ENCODE measurements around the gene NAPG.
"Not testable (repeated sequence)": the region's sequence is repeated elsewhere in the genome, so short reads cannot be mapped to it uniquely, and the experiment has no call there.

NAPG gene

DNA sequence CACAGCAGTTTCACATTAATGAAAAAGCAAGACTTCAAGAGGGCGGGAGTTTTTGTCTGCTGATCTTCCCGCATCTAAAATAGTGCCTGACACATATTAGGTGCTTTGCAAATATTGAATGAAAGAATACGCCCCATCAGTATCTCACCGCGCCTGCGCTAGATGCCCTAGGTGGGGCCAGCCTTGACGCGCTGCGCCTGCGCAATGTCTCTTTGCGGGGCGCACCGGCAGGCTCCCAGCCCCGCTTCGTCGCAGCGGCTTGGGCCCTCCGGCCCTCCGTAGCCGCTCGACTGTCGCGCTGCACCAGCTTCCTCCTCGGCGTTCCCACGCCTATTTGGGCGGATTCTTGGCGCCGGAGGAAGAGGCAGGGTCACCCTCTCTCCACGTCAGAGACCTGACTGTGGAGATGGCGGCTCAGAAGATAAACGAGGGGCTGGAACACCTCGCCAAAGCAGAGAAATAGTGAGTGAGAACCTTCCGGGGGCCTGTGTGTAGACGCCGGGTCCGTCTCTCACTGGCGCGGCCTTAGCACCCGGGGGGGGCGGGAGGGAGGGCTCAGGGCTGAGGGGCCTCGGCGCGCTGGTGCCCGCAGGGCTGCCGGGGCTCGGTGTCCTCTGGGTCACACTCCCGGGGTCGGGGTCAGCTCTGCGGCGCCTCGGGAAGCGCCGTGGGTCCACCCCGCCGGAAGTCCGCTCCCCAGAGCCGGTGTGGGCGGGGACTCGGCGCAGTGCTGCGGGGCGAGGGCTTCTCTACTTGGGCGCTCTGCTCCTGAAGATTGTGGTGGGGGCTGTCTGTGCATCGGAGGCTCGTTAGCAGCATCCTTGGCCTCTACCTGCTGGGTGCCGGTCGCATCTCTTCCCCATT lies at the start of gene NAPG:
NAPG (plus strand) TSS at position 331 of the 864 bp plus-strand sequence; CDS start at position 407, 76 bp downstream.
- DNase-seq: peak; percentile 90

DNA sequence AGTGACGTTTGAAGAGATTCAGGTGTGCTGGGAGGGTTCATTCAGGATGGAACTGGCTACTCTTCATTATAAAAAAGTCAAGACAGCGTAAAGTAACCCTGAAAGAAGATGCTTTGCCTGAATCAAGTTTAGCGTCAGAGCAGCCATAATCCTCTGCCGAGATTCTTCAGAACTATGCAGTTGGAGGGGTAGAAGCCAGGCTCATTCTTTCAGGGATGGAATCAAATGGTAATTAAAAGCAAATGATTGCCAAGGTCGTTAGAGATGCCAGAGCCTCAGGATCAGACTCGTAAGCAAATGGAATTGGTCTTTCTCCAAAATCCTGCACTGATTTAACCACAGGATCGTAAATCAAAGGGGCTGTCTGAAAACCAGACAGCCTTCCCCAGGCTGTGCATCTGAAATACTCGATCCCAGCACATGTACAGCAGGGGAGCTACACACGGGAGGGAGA lies 49.5 kb upstream of the NAPG start:
- no peak for DNase-seq

DNA sequence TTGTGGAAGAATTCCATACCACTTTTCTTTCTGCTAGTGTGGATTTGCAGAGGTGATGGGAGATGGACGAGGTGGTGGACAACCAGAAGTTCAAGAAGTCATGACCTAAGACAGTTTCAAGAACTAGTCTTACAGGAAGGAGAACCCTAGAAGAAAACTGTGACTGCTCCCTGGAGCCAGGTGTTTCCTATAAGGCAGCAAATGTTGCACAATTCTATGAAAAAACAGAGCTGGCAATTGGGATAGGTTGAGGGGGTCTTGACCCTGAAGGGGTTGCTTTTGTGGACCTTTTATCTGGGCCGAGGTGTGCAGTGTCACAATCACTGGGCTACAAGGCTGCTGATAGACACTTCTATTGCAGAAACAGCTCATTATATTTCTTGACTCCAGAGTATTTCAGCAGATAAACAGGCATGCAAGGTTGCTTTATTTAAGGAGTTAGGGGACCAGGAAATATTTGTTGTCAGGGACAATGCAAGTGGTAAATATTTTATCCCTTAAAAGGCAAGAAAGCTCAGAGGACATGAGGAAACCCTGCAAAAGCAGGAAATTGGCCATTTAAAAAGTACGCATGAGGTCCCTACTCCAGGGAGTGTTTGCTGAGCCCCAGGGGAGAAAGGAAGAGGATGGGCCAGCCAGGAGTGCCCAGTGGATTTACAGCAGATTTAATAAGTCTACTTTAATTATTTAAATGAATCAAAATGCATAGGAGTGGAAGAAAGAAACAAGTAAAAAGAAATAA lies 48.5 kb upstream of the NAPG start:
- no peak for DNase-seq

DNA sequence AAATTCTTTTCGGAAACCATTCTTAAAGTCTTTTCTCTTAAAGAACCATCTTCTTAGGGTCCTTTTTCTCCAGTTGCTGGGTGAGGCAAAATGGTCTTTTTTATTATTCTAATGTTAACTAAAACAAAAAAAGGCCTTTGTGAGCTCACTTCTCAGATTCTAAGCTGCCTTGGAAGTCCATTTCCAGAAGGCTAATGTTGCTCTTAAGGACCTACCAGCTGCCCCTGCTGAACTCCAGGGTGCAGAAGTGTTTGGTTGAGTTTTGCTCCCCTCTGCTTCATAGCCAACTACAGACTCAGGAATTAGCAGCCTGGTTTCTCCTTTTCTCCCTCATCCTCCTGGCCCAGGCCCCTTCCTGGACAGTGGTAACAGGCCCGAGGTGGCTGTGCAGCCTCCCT lies 48.0 kb upstream of the NAPG start:
- DNase-seq: no peak

DNA sequence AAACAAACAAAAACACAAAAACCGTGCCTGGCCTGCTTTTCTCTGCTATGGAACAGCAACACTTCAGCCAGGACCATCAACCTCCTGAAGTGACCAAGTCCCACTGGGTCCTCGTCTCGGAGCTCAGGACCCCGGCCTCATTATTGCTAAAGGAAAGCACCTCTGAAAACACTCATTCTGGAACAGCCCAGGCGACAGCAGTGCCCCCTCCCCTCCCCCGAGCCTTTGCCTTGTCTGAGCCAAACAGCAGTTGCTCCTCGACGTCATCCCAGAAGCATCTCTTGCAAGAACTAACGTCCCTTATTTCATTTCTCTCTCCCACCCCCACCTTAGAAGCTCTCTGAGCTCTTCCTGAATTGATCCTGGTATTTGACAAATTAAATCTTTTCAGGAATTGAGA lies 44.0 kb upstream of the NAPG start:
- DNase-seq: no peak

DNA sequence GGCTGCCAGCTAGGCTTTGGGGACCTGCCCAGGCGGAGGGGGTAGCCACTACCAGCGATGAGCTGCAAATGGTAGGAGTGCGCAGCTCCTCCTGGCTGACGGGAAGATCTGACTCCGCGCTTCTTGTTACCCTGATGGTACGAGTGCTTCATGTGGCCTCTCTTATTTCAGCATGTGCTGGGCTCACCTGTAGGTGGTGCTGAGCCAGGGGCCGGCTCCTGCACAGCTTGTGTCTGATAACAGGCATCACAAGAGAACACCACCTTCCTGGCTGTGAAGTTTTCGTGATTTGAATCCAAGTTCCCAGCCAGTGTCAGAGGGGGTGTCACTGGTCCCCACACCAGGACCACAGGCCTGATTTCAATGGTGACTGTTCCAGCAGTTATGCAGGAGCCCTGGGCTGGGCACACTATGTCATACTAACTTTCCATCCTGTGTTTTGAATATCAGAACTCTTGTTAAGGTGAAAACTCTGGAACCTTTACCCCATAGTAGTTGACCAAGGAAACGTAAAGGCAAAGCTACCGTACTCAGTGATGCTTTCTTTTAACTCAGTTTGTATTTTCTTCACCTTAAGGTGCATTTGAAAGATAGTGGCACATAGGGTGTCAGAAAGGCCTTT lies 43.4 kb upstream of the NAPG start:
- no peak for DNase-seq

DNA sequence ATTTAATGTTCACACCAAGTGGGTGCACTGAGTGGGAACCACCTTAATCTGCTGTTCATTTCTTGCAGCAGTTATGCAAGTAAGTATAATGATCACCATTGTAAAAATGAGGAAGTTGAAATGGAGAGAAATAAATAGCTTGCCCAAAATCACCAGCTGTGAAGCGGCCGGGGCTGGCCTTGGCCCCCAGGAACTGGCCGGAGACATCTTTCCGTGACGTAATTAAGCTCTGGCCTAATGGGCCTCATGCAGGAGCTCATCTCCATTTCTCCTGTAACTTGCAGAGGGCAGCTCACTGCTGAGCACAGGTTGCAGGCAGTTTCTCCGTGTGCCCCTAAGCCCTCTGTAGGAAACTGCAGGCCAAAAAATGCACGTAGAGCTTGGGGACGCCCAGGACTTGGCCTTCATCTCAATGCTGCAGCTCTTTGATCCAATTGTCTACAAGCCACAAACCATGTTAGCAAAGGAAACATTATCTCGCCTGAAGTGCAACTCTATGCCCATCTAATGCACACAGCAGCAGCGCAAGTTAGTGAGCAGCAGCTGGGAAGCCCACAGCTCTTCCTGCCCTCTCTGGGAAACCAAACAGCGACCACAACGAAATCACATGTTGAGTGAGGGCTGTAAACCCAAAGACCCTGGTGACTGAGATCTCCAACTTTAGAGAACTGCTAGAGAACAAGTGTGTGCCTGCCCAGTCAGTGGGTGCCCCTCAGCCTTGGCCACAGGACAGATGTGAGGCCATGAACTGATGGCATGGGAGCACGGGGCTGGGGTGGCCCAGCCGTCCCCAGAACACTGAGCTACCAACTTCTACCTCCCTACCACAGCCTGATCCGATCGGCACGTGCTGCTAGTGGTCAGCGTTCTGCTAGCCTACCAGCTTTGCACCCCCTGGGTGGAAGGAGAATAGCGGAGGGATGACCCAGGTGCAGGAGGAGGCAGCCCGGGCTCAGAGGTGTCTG lies 42.6 kb upstream of the NAPG start:
- no peak for DNase-seq

DNA sequence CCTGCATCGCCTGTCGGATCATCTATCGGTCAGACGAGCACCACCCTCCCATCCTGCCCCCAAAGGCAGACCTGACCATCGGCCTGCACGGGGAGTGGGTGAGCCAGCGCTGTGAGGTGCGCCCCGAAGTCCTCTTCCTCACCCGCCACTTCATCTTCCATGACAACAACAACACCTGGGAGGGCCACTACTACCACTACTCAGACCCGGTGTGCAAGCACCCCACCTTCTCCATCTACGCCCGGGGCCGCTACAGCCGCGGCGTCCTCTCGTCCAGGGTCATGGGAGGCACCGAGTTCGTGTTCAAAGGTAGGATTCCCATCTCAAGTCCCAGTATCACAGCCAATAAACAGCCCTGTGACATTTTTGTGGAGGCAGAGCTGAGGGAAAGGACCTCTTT lies 40.4 kb upstream of the NAPG start:
- DNase-seq: no peak

DNA sequence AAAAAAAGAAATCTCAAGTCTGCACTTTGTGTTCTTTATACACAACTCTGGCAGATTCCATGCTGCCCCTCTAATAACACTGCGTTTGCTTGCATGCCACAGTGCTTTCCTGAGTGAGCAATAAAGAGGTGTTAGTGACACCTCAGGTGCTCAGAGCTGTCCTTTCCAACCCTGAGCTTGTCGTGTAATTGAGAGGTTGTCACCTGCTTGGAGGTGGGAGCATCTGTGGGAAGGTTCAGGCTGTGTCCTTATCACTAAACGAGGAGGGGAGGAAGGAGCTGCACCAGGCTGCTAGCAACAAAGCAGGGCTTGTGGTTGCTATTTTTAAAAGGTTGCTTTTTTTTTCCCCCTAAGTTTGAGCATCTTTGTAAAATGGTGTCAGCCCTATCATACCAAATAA lies 39.5 kb upstream of the NAPG start:
- no peak for DNase-seq

DNA sequence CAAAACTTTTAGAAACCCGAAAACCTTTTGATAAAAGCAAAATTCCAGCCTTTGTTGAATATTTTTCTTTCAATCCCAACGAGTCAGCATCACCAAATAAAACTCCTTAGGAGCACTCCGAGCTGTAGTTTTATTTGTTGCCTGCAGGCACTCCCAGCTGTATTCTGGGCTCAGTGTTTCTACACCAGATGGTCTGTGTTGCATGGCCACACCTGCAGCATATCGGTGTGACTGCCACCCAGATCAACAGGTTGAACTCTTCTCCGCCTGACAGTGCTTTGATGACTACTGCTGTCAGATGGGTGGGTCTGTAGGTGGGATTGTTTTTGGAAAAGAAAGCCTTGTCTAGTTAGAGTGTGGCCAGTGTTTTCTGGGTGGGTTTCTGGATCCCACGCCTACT lies 38.7 kb upstream of the NAPG start:
- DNase-seq: no peak

DNA sequence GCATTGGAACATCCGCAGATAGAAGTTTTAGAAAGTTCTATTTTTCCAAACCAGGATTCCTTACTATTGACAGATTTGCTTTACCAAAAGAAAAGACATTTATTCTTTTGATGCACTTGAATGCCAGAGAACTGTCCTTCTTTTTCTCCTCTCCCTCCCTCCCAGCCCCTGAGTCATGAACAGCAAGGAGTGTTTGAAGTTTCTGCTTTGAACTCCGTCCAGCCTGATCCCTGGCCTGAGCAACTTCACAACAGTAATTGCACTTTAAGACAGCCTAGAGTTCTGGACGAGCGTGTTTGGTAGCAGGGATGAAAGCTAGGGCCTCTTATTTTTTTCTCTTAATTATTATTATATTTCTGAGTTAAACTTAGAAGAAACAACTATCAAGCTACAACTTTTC lies 37.8 kb upstream of the NAPG start:
- no peak for DNase-seq

DNA sequence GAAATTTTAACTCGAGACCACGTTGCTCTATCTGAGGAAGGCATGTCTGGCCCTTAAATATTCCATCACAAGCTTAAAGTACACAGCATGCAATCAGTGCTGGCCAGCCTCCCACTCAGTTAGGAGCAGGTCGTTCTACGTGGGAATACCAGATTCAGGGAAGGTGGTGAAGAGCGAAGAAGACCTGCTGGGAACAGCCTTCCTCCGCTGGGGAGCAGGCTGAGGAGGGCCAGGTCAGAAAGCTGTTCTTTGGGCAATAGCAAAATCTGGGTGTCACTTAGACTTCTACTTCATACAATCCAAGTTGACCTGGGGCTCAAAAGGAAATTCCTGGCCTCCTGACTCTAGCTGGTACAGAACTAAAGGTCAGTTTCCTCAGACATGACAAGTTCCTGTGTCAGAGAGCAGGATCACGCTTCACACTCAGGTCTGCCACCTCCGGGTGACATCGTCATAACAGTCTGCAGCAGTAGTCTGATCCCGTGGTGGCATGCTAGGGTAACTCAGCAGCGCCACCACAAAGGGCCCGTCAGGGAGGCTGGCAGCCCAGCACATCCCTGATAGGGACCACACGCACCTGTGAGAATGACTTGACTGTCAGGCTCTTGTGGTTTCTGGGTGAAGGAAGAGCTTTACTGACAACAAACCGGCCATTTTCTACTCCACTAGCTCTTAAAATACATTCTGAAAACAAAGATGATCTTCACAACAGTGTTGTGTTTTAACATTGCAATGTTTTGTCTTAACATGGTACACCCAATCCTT lies 35.2 kb upstream of the NAPG start:
- DNase-seq: peak; percentile 56

DNA sequence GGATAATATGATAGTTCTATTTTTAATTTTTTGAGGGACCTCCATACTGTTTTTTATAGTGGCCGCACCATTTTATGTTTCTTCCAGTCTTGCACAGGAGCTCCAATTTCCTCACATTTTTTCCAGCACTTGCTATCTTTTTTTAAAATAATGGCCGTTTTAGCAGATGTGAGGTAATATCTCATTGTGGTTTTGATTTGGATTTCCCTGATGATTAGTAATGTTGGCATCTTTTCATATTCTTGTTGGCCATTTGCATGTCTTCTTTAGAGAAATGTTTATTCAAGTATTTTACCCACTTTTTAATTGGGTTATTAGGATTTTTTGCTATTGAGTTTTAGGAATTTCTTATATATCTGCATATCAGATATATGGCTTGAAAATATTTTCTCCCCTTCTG lies 29.9 kb upstream of the NAPG start:
- DNase-seq: no peak

DNA sequence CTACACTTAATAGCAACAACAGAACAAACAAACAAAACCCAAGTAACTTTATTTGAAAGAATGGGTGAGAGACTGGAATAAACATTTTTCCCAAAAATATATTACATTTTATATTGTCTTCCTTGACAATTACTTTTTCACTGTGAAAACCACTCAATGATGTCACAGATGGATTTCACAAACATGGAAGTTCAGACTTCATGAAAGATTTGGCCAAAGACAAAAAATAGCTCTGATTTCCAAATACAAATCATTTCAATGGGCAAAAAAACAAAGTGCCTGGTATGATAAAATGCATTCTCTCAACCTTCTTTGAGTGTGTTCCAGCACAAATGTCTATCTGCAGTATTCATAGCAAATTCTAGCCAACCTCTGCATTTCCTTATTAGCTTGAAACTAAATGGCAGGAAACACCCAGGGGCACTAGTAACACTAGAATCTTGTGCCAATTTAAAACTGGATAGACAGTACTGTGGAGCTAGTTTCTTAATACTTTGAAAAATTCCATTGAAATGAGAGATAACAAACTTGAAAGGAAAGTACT lies 28.5 kb upstream of the NAPG start:
- DNase-seq: no peak

DNA sequence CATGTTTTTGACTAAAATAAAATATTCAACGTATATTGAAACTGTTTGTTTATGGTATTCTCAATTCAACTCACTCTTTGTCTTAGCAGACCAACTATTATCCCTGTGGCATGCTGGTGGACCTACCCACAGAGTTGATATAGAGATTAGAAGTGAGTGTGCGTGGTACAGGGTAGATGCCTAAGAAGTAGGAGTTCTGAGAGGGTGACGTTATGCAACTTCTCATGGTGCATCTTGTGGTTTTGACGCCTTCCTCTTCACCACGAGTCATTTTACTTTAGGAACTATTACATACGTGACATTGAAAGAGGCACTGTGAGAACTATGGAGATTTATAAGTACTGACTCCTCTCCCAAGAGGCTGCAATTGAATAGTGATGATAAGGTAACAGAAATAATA lies 26.6 kb upstream of the NAPG start:
- DNase-seq: no peak

DNA sequence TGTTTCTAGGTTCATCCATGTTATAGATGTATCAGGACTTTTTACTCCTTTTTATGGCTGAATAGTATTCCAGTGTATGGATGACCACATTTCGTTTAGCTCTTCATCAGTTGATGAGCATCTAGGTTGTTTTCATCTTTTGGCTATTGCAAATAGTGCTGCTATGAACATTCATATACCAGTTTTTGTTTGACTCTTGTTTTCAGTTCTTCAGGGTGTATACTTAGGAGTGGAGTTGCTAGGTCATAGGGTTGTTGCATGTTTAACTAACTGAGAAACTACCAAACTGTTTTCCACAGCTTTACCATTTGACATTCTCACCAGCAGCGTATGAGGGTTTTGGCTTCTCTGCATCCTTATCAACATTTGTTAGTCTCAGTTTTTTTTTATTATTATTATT lies 25.8 kb upstream of the NAPG start:
- DNase-seq: no peak

DNA sequence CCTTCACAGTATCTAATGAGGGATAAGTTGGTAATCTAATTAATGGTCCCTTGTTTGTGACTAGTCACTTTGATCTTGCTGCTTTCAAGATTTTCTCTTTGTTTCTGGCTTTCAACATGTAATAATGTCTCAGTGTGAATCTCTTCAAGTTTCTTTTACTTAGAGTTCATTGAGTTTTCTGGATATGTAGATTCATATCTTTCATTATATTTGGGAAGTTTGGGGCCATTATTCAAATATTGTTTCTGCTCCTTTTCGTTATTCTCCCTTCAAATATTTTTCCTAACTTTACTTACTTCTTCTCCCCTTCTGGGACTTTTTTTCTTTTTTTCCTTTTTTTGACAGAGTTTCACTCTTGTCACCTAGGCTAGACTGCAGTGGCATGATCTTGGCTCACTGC lies 21.1 kb upstream of the NAPG start:
- DNase-seq: no peak

DNA sequence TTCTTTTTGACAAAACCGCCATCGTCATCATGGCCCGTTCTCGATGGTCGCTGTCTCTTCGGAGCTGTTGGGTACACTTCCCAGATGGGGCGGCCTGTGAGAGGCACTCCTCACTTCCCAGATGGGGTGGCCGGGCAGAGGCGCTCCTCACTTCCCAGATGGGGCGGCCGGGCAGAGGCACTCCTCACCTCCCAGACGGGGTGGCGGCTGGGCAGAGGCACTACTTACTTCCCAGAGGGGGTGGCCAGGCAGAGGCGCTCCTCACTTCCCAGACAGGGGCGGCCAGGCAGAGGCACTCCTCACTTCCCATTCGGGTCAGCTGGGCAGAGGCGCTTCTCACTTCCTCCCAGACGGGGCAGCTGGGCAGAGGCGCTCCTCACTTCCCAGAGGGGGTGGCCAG lies 19.9 kb upstream of the NAPG start:
- DNase-seq: not testable (repeated sequence)

DNA sequence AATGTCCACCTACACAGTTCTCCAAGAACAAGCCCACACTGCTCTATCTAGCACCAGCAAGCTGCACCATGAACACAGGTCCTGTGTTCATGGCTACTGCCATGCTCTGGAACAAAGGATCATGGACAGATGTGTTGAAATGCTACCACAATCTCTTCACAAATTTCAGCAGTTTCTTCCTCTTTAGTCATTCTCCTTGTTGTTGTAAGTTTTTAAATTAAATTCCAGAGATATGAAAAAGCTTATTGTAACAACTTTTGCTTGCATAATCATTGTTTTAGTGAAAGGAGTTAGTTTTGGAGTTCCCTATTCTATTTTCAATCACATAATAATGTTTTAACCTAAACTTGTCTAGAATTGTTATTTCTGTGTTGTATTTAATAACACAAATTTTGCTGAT lies 17.2 kb upstream of the NAPG start:
- DNase-seq: no peak

DNA sequence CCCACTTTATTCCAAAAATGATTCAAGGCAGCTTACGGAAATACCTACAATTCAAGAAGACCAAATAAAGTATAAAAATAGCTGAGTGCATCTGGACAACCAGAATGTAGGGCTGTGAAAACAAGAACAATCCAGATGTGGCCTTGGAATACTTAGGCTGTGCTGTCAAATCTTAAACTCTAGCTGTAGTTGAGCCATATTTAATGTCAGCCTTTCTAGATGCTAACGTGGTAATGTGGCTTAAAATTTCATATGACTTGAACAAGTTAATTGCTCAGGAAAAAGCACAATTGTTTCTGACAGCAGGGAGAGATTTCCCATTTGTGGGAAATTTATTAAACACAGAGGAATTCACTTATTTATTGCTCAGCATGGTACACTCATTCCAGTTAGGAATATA lies 14.6 kb upstream of the NAPG start:
- DNase-seq: no peak

DNA sequence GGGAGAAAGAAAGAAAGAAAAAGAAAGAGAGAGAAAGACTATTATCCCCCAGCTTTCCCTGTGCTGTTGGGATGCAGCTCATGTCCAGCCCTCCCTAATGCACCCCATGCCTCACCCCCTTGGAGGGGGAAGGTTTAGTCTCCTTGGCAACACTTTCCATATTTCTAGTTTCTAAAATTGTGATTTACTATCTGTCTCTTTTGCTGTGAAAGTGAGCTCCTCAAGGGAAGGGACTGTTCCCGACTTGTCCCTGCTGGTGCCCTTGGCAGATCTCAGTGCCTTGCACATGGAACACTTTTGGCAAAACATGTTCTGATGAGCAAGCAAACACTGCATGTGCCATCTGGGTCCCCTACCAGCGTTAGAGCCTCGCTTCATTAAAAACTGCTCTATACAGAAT lies 11.7 kb upstream of the NAPG start:
- DNase-seq: no peak

DNA sequence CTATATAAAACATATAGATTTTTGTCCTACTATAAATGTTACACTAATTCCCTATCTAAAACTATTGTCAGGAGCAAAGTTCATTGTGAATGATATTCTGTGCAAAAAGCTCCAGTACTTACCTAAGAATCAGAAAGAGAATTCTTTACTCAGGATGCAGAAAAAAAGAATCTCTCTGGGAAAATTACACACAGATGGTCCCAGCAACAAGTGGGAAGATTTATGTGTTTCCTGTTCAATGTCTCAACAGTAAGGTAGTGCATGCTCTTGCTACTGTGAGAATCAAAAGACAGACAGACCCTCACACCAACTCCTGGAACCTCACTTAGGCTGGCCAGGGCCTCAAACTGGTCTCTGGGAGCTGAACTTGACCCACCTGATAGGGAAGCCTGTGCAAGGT lies 11.2 kb upstream of the NAPG start:
- DNase-seq: no peak

Data from stimulated activated CD4-positive, alpha-beta T cell treated with anti-CD3 and anti-CD28 coated beads, Interleukin-4, amount 100 ng/mL, for 1 hour (primary cell).